Endothelial cell of umbilical vein (primary cell): ENCODE results near the gene GGT7. TPM values are rescaled to one million over a fixed set of nuclear protein-coding genes. Genes with fewer than 3 reads are reported as not detected.
"Not testable (repeated sequence)": the region's sequence is repeated elsewhere in the genome, so short reads cannot be mapped to it uniquely, and the experiment has no call there.

Source experiments
- BruUV-seq: library from RNA; stranded (reverse); fragments of 400-500 nt; replicated peaks from 2 replicates; lab custom pipeline; 2021; lab: Mats Ljungman, UMichigan
- CTCF ChIA-PET: fragments of 300-600, 350-600 bp; sonication (Branson Sonifier 250); formaldehyde crosslinking; loops from one replicate; lab custom pipeline; 2021; ENCODE audit warnings: antibody characterized with exemption, inconsistent platforms; lab: Charles Lee
- POLR2A ChIA-PET: fragments of 300-600, 350-600 bp; sonication (Branson Sonifier 250); formaldehyde crosslinking; loops from one replicate; lab custom pipeline; 2021; ENCODE audit warnings: antibody characterized with exemption, inconsistent platforms; lab: Charles Lee
- DNase-seq: peaks from one replicate; pipeline ENCODE4 v3.0.0-alpha.2; 2011; ENCODE audit warnings: low read depth, low spot score
- FAIRE-seq: peaks from 2 replicates; lab custom pipeline; 2011; peaks lifted over from hg19 to GRCh38; lab: Jason Lieb, UNC
- H2AFZ ChIP-seq: 2 replicates; pipeline ENCODE4 v1.6.0; 2012; ENCODE audit warnings: low read depth, low read length, control low read depth, inconsistent platforms
- H3K27ac ChIP-seq: 2 replicates; pipeline ENCODE4 v1.5.1; 2011; ENCODE audit warnings: low read depth, mild to moderate bottlenecking, control low read depth, low read length, moderate library complexity; ENCODE audit not compliant: insufficient read depth
- H3K27me3 ChIP-seq, 2 experiments: 2 replicates each; pipeline versions ENCODE4 v1.6.0 to v1.6.1; 2011; ENCODE audit warnings: low read length in 2 of 2, mixed read lengths in 1 of 2; ENCODE audit not compliant: control insufficient read depth in 2 of 2, insufficient read depth in 2 of 2
- H3K36me3 ChIP-seq, 2 experiments: 2 replicates in 1 of 2; 3 replicates in 1 of 2; pipeline ENCODE4 v1.5.1; 2011; ENCODE audit warnings: low read length in 2 of 2, mild to moderate bottlenecking in 1 of 2, moderate library complexity in 1 of 2; ENCODE audit not compliant: control insufficient read depth in 2 of 2, insufficient read depth in 2 of 2; ENCODE audit errors: extremely low read depth in 1 of 2
- H3K4me1 ChIP-seq: 3 replicates; pipeline ENCODE4 v1.5.1; 2011; ENCODE audit warnings: mild to moderate bottlenecking, low read length; ENCODE audit not compliant: control insufficient read depth, insufficient read depth; ENCODE audit errors: extremely low read depth
- H3K4me2 ChIP-seq: 2 replicates; pipeline ENCODE4 v1.6.1; 2011; ENCODE audit warnings: low read length, control low read depth, mixed read lengths; ENCODE audit not compliant: insufficient read depth
- H3K4me3 ChIP-seq, 3 experiments: fragments of 200-600 bp in 1 of 3; sonication (generic), shearing (Covaris generic) in 1 of 3; replicated peaks in 1 of 3; 2 replicates each; pipeline ENCODE4 v1.5.1; 2011 to 2016; ENCODE audit warnings: control low read depth in 3 of 3, low read length in 3 of 3, mild to moderate bottlenecking in 2 of 3, inconsistent platforms in 1 of 3, low read depth in 1 of 3, moderate library complexity in 1 of 3; ENCODE audit not compliant: insufficient read depth in 1 of 3
- H3K79me2 ChIP-seq: 2 replicates; pipeline ENCODE4 v1.6.0; 2012; ENCODE audit warnings: low read length, inconsistent platforms; ENCODE audit not compliant: control insufficient read depth, insufficient read depth
- H3K9ac ChIP-seq: replicated peaks from 2 replicates; pipeline ENCODE3; 2011; ENCODE audit warnings: low read length, control low read depth; ENCODE audit not compliant: insufficient read depth; ENCODE audit errors: extremely low read depth
- H3K9me1 ChIP-seq: replicated peaks from 3 replicates; pipeline ENCODE4 v1.6.0; 2011; ENCODE audit warnings: mild to moderate bottlenecking, low read length; ENCODE audit not compliant: control insufficient read depth, insufficient read depth; ENCODE audit errors: extremely low read depth
- H3K9me3 ChIP-seq: replicated peaks from 2 replicates; pipeline ENCODE4 v1.5.1; 2012; ENCODE audit warnings: low read length, inconsistent platforms; ENCODE audit not compliant: control insufficient read depth, insufficient read depth
- H4K20me1 ChIP-seq: replicated peaks from 2 replicates; pipeline ENCODE3; 2011; ENCODE audit warnings: mild to moderate bottlenecking, low read length; ENCODE audit not compliant: control insufficient read depth, insufficient read depth; ENCODE audit errors: extremely low read depth
- EZH2 ChIP-seq: IDR thresholded peaks from 2 replicates; pipeline ENCODE4 v1.6.1; 2012; ENCODE audit warnings: borderline replicate concordance, low read depth, mild to moderate bottlenecking, moderate library complexity, low read length, inconsistent platforms; ENCODE audit not compliant: severe bottlenecking
- FOS ChIP-seq: IDR thresholded peaks from 2 replicates; pipeline ENCODE4 v1.6.1; 2011; ENCODE audit warnings: mild to moderate bottlenecking, low read length, moderate library complexity, borderline replicate concordance; ENCODE audit not compliant: insufficient read depth
- GATA2 ChIP-seq: IDR thresholded peaks from 2 replicates; pipeline ENCODE4 v1.7.0; 2011; ENCODE audit warnings: low read depth, mild to moderate bottlenecking, moderate library complexity, mixed read lengths, low read length; ENCODE audit not compliant: insufficient read length, insufficient read depth
- JUN ChIP-seq: IDR thresholded peaks from 2 replicates; pipeline ENCODE4 v1.6.1; 2011; ENCODE audit warnings: borderline replicate concordance, low read depth; ENCODE audit not compliant: insufficient read length, insufficient read depth
- MYC ChIP-seq: IDR thresholded peaks from one replicate; pipeline ENCODE4 v1.6.1; 2011; ENCODE audit warnings: mild to moderate bottlenecking, low read depth, low read length
- POLR2A ChIP-seq: IDR thresholded peaks from 2 replicates; pipeline ENCODE4 v1.6.1; 2012; ENCODE audit warnings: low read depth, mild to moderate bottlenecking, control low read depth, low read length
- POLR2AphosphoS5 ChIP-seq: IDR thresholded peaks from 2 replicates; pipeline ENCODE4 v1.6.1; 2012; ENCODE audit warnings: low read depth, mild to moderate bottlenecking, control low read depth, low read length, moderate library complexity; ENCODE audit not compliant: insufficient read depth
- dilution Hi-C: fragments of 300-500 bp; cut with MboI; formaldehyde crosslinking; loops from one replicate; pipeline ENCODE4 v1.15.0; 2019; ENCODE audit warnings: low sequenced_read_pairs; ENCODE audit not compliant: extremely low pct_ligation_motif_present
- intact Hi-C: fragments of 100-400 bp; cut with micrococcal nuclease; formaldehyde crosslinking; loops from one replicate; pipeline ENCODE4 v1.10.0; 2022
- polyA plus RNA-seq, 4 experiments: library from polyadenylated mRNA; depleted of rRNA in 3 of 4; stranded (reverse) in 3 of 4; unstranded in 1 of 4; fragments of >200 nt; gene quantifications; 2 replicates each; pipeline versions ENCODE4 v1.2.1 to v1.2.3, GENCODE V29; 2011 to 2012; ENCODE audit warnings: missing spikeins in 1 of 4
- total RNA-seq: library from RNA; stranded (reverse); gene quantifications from 2 replicates; pipeline ENCODE4 v1.2.3, GENCODE V29; 2021
- TF ChIP-seq, protein P1 (sequence below): IDR thresholded peaks from 2 replicates; pipeline ENCODE4 v1.6.1; 2011; ENCODE audit not compliant: insufficient read depth, insufficient read length
- TF ChIP-seq, protein P2 (sequence below), 2 donors: IDR thresholded peaks; 1 replicate in 1 of 2; 2 replicates in 1 of 2; pipeline ENCODE4 v1.5.1; 2011; ENCODE audit warnings: low read length in 2 of 2, mild to moderate bottlenecking in 2 of 2, moderate library complexity in 2 of 2, control low read depth in 1 of 2, inconsistent platforms in 1 of 2, low read depth in 1 of 2; ENCODE audit not compliant: insufficient read depth in 1 of 2; ENCODE audit errors: extremely low read depth in 1 of 2

GGT7 gene
- total and polyA plus RNA-seq, 2 donors (not counting 3 experiments of a cell fraction or from before 2014, with no cell fraction given), result 4.1 to 5.0 TPM

GRCh38 chr20:34904202-34904621, 31.6 kb upstream of the GGT7 start:
- Histone ChIP-seq H3K36me3 (no peaks in the 10 kb centered on the region), H3K9me1 (no peaks in the 10 kb centered on the region), H3K9me3 (no peaks in the 10 kb centered on the region), H4K20me1 (no peaks in the 10 kb centered on the region), H3K4me2 (no peak overlapping the region), H3K4me3 (no peak overlapping the region), H3K27ac (no peak overlapping the region), H2AFZ (no peak overlapping the region), H3K27me3 (no peaks in the 10 kb centered on the region), H3K9ac (no peak overlapping the region), H3K79me2 (no peaks in the 10 kb centered on the region), H3K4me1 (peaks cover 42% of the 10 kb centered on the region)
- TF ChIP-seq, protein P1, sequence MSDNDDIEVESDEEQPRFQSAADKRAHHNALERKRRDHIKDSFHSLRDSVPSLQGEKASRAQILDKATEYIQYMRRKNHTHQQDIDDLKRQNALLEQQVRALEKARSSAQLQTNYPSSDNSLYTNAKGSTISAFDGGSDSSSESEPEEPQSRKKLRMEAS, result no peak
- TF ChIP-seq MYC (no peak), JUN (no peak), EZH2 (no peak), POLR2A (no peak), POLR2AphosphoS5 (no peak), GATA2 (no peak), FOS (no peak)
- TF ChIP-seq, protein P2, sequence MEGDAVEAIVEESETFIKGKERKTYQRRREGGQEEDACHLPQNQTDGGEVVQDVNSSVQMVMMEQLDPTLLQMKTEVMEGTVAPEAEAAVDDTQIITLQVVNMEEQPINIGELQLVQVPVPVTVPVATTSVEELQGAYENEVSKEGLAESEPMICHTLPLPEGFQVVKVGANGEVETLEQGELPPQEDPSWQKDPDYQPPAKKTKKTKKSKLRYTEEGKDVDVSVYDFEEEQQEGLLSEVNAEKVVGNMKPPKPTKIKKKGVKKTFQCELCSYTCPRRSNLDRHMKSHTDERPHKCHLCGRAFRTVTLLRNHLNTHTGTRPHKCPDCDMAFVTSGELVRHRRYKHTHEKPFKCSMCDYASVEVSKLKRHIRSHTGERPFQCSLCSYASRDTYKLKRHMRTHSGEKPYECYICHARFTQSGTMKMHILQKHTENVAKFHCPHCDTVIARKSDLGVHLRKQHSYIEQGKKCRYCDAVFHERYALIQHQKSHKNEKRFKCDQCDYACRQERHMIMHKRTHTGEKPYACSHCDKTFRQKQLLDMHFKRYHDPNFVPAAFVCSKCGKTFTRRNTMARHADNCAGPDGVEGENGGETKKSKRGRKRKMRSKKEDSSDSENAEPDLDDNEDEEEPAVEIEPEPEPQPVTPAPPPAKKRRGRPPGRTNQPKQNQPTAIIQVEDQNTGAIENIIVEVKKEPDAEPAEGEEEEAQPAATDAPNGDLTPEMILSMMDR (IDR thresholded peaks at IDR 0.05; ENCODE audit: extremely low read depth in 1 of 2, insufficient read depth in 1 of 2, low read depth in 1 of 2, low read length in 2 of 2), result no peak
- intact Hi-C loops (no loop called here), dilution Hi-C loops (no loop called here)
- ChIA-PET CTCF (interaction anchor here (1.1 kb wide), 1 partner anchor 24 kb away, joined by 3 read pairs; no protein-coding TSS in a partner anchor), POLR2A (no interaction called here)
- FAIRE-seq, result peak; percentile 15
- peak; percentile 9 for DNase-seq
- no TSS peak for BruUV-seq

DNA sequence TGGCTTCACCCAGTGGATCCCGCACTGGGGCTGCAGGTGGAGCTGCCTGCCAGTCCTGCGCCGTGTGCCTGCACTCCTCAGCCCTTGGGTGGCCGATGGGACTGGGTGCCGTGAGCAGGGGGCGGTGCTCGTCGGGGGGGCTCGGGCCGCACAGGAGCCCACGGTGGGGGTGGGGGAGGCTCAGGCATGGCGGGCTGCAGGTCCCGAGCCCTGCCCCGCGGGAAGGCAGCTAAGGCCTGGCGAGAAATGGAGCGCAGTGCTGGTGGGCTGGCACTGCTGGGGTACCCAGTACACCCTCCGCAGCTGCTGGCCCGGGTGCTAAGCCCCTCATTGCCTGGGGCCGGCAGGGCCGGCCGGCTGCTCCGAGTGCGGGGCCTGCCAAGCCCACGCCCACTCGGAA, 26.1 kb upstream of the GGT7 start:
- H3K4me2 ChIP-seq, H2AFZ ChIP-seq, DNase-seq, H4K20me1 ChIP-seq, BruUV-seq, H3K9me3 ChIP-seq, H3K79me2 ChIP-seq, intact Hi-C loops, H3K9ac ChIP-seq, H3K36me3 ChIP-seq, H3K9me1 ChIP-seq, CTCF ChIA-PET, H3K27ac ChIP-seq, dilution Hi-C loops, H3K4me1 ChIP-seq, POLR2A ChIA-PET, H3K27me3 ChIP-seq, FAIRE-seq, H3K4me3 ChIP-seq: not testable (repeated sequence)

GRCh38 chr20:34898129-34898528, 25.5 kb upstream of the GGT7 start:
- intact Hi-C loops, H3K9ac ChIP-seq, H3K4me1 ChIP-seq, POLR2A ChIA-PET, H3K9me3 ChIP-seq, H4K20me1 ChIP-seq, H2AFZ ChIP-seq, H3K36me3 ChIP-seq, H3K4me2 ChIP-seq, CTCF ChIA-PET, BruUV-seq, DNase-seq, H3K27ac ChIP-seq, H3K79me2 ChIP-seq, H3K27me3 ChIP-seq, H3K4me3 ChIP-seq, H3K9me1 ChIP-seq, FAIRE-seq, dilution Hi-C loops: not testable (repeated sequence)
